Effector memory CD4-positive, alpha-beta T cell (primary cell): ENCODE data around the gene FOXC2.

Experiments used
- DNase-seq, 3 donors: peaks; one replicate each; pipeline ENCODE4 v3.0.0-alpha.2; 2020
- H3K27ac ChIP-seq: 2 replicates; pipeline ENCODE4 v1.7.0; 2013; ENCODE audit warnings: mild to moderate bottlenecking, low read length, moderate library complexity; ENCODE audit not compliant: insufficient read depth, poor library complexity, severe bottlenecking
- H3K27me3 ChIP-seq: replicated peaks from 2 replicates; pipeline ENCODE4 v1.7.0; 2013; ENCODE audit warnings: mild to moderate bottlenecking, low read length; ENCODE audit not compliant: insufficient read depth, control insufficient read depth, poor library complexity, severe bottlenecking
- H3K36me3 ChIP-seq: 2 replicates; pipeline ENCODE4 v1.7.0; 2013; ENCODE audit warnings: mild to moderate bottlenecking, low read length, moderate library complexity; ENCODE audit not compliant: control insufficient read depth, insufficient read depth
- H3K4me1 ChIP-seq: 2 replicates; pipeline ENCODE4 v1.7.0; 2013; ENCODE audit warnings: low read length, mild to moderate bottlenecking; ENCODE audit not compliant: control insufficient read depth, insufficient read depth, poor library complexity, severe bottlenecking
- H3K4me3 ChIP-seq: 2 replicates; pipeline ENCODE4 v1.7.0; 2013; ENCODE audit warnings: low read length, low read depth, mild to moderate bottlenecking; ENCODE audit not compliant: insufficient read depth, poor library complexity, severe bottlenecking
- H3K9me3 ChIP-seq: 2 replicates; pipeline ENCODE4 v1.7.0; 2013; ENCODE audit warnings: mild to moderate bottlenecking, low read length, moderate library complexity; ENCODE audit not compliant: control insufficient read depth

The FOXC2 gene

DNA sequence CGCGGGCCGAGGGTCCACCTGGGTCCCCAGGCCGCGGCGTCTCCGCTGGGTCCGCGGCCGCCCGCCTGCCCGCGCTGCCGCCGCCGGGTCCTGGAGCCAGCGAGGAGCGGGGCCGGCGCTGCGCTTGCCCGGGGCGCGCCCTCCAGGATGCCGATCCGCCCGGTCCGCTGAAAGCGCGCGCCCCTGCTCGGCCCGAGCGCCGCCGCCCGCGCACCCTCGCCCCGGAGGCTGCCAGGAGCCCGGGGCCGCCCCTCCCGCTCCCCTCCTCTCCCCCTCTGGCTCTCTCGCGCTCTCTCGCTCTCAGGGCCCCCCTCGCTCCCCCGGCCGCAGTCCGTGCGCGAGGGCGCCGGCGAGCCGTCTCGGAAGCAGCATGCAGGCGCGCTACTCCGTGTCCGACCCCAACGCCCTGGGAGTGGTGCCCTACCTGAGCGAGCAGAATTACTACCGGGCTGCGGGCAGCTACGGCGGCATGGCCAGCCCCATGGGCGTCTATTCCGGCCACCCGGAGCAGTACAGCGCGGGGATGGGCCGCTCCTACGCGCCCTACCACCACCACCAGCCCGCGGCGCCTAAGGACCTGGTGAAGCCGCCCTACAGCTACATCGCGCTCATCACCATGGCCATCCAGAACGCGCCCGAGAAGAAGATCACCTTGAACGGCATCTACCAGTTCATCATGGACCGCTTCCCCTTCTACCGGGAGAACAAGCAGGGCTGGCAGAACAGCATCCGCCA lies 504 bp downstream of the FOXC2 start:
- H3K36me3 ChIP-seq: no peaks in the 10 kb centered on the region
- H3K4me1 ChIP-seq: peaks cover 22% of the 10 kb centered on the region
- no peaks in the 10 kb centered on the region for H3K9me3 ChIP-seq
- DNase-seq: no peak
- peaks cover 53% of the 10 kb centered on the region for H3K27me3 ChIP-seq
- no peak overlapping the region for H3K27ac ChIP-seq
- no peak overlapping the region for H3K4me3 ChIP-seq

- Histone ChIP-seq H3K4me3 (no peak overlapping the region), H3K9me3 (no peaks in the 10 kb centered on the region), H3K36me3 (no peaks in the 10 kb centered on the region), H3K27me3 (peaks cover 53% of the 10 kb centered on the region), H3K27ac (no peak overlapping the region), H3K4me1 (peaks cover 22% of the 10 kb centered on the region)
- no peak for DNase-seq
Observed at GRCh38 chr16:86567701-86568581, 1.3 kb downstream of the FOXC2 start.

- Histone ChIP-seq H3K27me3 (peaks cover 53% of the 10 kb centered on the region), H3K27ac (no peak overlapping the region), H3K4me3 (no peak overlapping the region), H3K9me3 (no peaks in the 10 kb centered on the region), H3K36me3 (no peaks in the 10 kb centered on the region), H3K4me1 (peaks cover 20% of the 10 kb centered on the region)
- no peak for DNase-seq
Observed at GRCh38 chr16:86568677-86569623, 2.3 kb downstream of the FOXC2 start.

GRCh38 chr16:86569701-86570447 lies 3.2 kb downstream of the FOXC2 start:
- H3K36me3 ChIP-seq: no peaks in the 10 kb centered on the region
- peaks cover 14% of the 10 kb centered on the region for H3K4me1 ChIP-seq
- H3K27me3 ChIP-seq: peaks cover 50% of the 10 kb centered on the region
- no peaks in the 10 kb centered on the region for H3K9me3 ChIP-seq
- H3K27ac ChIP-seq: no peak overlapping the region
- DNase-seq: no peak
- no peak overlapping the region for H3K4me3 ChIP-seq

GRCh38 chr16:86570558-86571529 lies 4.2 kb downstream of the FOXC2 start:
- no peak for DNase-seq
- H3K4me1 ChIP-seq: peaks cover 13% of the 10 kb centered on the region
- H3K36me3 ChIP-seq: no peaks in the 10 kb centered on the region
- peaks cover 47% of the 10 kb centered on the region for H3K27me3 ChIP-seq
- no peak overlapping the region for H3K27ac ChIP-seq
- no peaks in the 10 kb centered on the region for H3K9me3 ChIP-seq
- H3K4me3 ChIP-seq: no peak overlapping the region

GRCh38 chr16:86571530-86571915 lies 4.9 kb downstream of the FOXC2 start:
- Histone ChIP-seq H3K4me3 (no peak overlapping the region), H3K36me3 (no peaks in the 10 kb centered on the region), H3K27ac (no peak overlapping the region), H3K9me3 (no peaks in the 10 kb centered on the region), H3K27me3 (peaks cover 45% of the 10 kb centered on the region), H3K4me1 (peaks cover 14% of the 10 kb centered on the region)
- DNase-seq: no peak

DNA sequence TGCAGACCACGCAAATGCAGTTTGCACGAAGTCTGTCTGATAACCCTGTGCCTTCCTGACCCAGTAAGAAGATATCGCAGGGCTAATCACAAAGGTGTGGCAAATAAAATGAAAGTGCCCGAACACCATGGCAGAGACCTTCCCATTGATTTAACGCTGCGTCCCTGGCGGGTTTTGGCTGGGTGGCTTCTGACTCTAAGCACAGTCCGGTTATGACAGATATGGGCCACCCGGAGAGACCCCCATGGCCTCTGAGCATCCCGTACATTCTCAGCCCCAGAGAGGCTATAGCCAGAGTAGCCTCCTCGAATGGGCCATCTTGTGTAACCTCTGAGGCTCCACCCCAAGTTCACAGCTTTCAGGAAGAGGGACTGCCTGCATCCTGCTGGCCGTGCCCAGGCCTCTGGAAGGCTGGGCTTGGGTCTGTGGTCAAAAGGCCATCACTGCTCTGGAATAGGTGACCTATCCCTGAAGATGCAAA lies 5.5 kb downstream of the FOXC2 start:
- Histone ChIP-seq H3K4me1 (peaks cover 14% of the 10 kb centered on the region), H3K4me3 (no peak overlapping the region), H3K9me3 (no peaks in the 10 kb centered on the region), H3K27me3 (peaks cover 48% of the 10 kb centered on the region), H3K36me3 (no peaks in the 10 kb centered on the region), H3K27ac (no peak overlapping the region)
- no peak for DNase-seq

DNA sequence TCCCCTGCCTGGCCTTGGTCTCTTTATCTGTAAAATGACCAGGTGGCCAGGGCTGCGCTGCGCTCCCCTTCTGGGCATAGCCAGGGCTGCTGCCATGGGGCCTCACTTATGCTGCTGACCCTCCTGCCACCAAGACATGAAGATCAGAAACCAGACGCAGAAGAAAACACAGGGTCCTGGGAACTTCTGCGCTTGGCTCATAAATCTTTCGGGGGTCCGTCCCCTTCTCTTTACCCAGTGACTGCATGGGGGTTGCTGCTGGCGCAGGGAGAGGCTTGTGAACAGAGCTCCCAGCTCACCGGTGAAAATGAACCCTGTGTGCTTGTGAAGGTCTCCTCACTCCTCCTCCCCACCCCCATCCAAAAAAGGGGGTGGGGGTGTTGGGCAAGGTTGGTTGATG lies 6.0 kb downstream of the FOXC2 start:
- Histone ChIP-seq H3K36me3 (no peaks in the 10 kb centered on the region), H3K27me3 (peaks cover 47% of the 10 kb centered on the region), H3K27ac (no peak overlapping the region), H3K4me3 (no peak overlapping the region), H3K4me1 (peaks cover 9% of the 10 kb centered on the region), H3K9me3 (no peaks in the 10 kb centered on the region)
- no peak for DNase-seq
